HFF-Myc (cell line): ENCODE results near the gene SPHK1.

Source experiments
- DNase-seq: peaks from one replicate; pipeline ENCODE4 v3.0.0-alpha.2; 2011; ENCODE audit warnings: low read depth; ENCODE audit errors: extremely low read depth
- H3K4me3 ChIP-seq: replicated peaks from 2 replicates; pipeline ENCODE4 v1.5.1; 2011; ENCODE audit warnings: low read depth, mild to moderate bottlenecking, control low read depth, low read length
- CTCF ChIP-seq: IDR thresholded peaks from 2 replicates; pipeline ENCODE4 v1.5.1; 2012; ENCODE audit warnings: mild to moderate bottlenecking, low read depth, low read length, control low read depth; ENCODE audit errors: missing control alignments

Gene SPHK1

GRCh38 chr17:76384987-76385891 lies 830 bp downstream of the SPHK1 start:
- DNase-seq = no peak
- peak overlapping the region; percentile 66 for H3K4me3 ChIP-seq
- TF ChIP-seq CTCF = no peak

GRCh38 chr17:76385892-76386786 lies 1.7 kb downstream of the SPHK1 start:
- no peak for DNase-seq
- peak; percentile 72 for TF ChIP-seq CTCF
- H3K4me3 ChIP-seq = peak overlapping the region; percentile 66

DNA sequence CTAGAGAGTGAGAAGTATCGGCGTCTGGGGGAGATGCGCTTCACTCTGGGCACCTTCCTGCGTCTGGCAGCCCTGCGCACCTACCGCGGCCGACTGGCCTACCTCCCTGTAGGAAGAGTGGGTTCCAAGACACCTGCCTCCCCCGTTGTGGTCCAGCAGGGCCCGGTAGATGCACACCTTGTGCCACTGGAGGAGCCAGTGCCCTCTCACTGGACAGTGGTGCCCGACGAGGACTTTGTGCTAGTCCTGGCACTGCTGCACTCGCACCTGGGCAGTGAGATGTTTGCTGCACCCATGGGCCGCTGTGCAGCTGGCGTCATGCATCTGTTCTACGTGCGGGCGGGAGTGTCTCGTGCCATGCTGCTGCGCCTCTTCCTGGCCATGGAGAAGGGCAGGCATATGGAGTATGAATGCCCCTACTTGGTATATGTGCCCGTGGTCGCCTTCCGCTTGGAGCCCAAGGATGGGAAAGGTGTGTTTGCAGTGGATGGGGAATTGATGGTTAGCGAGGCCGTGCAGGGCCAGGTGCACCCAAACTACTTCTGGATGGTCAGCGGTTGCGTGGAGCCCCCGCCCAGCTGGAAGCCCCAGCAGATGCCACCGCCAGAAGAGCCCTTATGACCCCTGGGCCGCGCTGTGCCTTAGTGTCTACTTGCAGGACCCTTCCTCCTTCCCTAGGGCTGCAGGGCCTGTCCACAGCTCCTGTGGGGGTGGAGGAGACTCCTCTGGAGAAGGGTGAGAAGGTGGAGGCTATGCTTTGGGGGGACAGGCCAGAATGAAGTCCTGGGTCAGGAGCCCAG lies 2.8 kb downstream of the SPHK1 start:
- DNase-seq = no peak
- peak overlapping the region; percentile 66 for H3K4me3 ChIP-seq
- no peak for TF ChIP-seq CTCF

DNA sequence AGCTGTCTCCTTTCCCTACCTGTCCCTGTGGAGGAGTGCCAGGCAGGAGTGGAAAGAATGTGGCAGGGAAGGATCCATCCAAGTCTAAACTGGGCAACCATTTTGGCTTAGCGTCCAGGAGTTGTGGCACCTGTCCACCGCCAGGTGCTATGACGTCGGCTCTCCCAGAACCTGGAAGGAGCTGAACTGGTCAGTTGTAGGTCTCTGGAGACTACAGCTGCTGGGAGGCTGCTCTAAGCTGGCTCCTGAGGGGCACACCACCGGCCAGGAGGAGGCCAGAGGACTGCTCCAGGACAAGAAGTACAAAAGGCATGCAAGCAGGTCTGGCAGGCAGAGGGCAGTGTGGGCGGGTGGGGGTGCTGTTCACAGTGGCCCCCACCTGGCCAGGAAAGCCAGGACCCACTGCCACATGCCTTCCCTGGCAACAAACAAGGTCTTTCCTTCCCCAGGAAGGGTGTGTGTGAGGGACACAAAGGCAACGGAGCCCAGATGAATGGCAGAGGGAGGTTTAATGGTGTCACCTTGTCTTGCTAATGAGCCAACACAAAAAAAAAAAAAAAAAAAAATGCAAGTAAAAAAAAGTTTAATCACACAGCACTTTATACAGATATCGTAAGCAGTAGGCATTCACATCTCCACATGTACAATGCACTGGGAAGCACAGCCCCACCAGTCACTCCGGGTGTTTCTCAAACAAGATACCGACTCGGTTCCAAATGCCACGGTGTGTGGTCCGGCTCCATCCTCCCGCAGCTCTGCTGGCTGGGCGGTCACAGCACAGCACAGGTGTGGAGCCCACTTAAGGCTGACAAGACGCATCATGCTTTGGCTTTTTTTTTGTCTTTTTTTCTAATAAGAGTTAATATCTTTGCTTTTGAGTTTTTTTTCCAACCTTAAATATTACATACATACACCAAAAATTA lies 4.8 kb downstream of the SPHK1 start:
- H3K4me3 ChIP-seq = no peak overlapping the region
- no peak for DNase-seq
- no peak for TF ChIP-seq CTCF

- no peak overlapping the region for H3K4me3 ChIP-seq
- TF ChIP-seq CTCF = no peak
- DNase-seq = no peak
Observed at GRCh38 chr17:76390003-76390421, 5.6 kb downstream of the SPHK1 start.
